OCI-M1 (cell line): Measurements from ENCODE around the gene CTTN.

Source experiments
- DNase-seq: peaks from one replicate; lab custom pipeline; 2025; lab: John Stamatoyannopoulos, UW

CTTN gene

DNA sequence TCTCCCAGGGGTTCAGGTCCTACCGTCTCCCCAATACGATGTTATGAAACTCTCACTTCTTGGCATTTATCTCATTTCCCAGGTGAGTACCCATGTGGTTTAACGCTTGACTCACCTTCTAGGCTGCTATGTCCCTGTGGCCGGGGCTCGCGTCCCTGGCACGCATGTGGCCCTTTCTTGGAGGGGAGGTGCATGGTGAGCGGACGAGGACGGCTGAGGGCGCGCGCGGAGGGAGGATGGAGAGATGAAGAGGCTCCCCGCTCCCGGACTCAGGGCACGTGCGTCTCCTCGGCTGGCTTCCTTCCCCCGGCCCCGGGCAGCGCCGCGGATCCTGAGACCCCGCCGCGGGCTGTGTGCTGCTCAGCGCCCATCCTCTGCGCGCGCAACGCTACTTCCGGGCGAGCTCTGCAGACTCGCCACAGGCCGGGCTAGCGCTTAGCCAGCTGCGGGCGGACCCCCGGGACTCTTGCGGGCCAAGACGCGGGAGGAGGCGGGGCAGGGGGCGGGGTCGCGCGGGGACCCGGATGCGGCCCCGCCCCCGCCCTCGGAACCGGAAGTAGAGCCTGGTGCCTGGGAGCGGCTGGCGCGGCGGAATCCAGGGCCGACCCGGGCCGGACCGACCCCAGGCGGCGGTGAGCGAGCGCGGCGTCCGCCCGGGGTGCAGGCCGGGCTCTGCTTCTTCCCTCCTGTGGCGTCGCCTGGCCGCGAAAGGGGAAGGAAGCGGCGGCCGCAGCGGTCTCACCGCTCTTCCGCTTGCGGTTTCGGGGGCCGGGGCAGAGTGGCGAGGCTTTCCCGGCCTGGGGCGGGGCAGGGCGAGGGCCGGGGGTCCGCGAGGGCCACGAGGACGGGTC, at the start of gene CTTN:
Gene CTTN, plus strand, starts transcription at position 547 of the 851 bp plus-strand sequence. CDS start 8,769 bp downstream, outside the sequence.
- DNase-seq = peak; percentile 98

DNA sequence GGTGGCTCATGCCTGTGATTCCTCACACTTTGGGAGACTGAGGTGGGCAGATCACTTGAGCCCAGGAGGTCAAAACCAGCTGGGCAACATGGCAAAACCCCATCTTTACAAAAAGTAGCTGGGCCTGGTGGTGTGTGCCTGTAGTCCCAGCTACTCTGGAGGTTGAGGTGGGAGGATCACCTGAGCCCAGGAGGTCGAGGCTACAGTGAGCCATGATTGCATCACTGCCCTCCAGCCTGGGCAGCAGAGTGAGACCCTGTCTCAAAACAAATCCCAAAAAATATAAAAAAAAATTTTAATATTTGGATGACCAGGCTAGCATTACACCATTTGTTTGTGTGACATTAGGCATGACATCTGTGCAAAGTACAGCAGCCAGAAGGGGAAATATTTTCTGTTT, 49.7 kb upstream of the CTTN start:
- no peak for DNase-seq

DNA sequence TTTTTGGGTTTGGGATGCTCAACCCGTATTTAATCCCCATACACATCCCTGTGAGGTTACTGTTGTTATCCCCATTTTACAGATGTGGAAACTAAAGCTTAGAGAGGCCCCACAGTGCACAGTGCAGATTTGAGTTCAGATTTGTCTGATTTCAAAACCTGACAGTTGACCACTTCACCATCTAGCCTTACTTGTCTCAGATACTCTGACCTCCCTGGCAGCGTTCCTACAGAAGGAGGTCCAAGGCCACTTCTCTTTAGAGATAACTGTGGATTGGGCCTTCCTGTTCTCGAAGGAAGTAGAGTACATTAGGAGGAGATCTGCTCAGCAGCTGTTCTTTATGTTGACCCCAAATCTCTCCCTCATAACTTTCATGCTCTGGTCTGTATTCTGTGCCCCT, 46.7 kb upstream of the CTTN start:
- DNase-seq = peak; percentile 71

DNA sequence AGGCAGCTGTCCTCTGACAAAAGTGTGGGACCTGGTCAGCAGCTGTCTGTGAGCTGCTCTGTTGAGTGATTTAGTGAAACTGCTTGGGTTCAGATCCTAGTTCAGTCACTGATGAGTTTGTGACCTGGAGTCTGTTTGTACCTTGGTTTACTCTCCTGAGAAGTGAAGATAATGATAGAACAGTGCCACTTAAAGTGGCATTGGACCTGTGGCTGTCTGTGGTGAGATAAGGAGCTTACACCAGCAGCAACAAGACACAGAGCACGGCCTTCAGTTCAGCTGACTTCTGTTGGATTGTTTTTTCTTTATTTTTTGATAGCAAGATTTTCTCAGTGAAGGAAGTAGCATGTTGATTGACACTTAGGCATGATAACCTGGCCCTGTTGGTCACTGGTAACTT, 46.2 kb upstream of the CTTN start:
- peak; percentile 81 for DNase-seq

DNA sequence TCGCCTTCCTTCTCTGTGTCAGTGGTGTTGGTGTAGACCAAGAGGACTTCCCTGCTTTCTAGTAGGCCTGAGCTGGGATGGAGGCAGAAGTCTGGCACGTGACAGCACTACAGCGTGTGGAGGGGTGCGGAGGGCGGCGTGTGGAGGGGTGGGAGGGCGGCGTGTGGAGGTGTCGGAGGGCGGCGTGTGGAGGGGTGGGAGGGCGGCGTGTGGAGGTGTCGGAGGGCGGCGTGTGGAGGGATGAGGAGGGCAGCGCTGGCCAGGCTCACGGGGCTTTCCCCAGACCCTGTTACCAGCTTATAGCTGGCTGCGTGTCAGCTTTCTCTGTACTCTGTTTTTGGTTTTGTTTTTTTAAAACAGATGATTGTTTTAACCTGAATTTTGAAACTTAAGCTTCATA, 45.7 kb upstream of the CTTN start:
- DNase-seq = no peak

DNA sequence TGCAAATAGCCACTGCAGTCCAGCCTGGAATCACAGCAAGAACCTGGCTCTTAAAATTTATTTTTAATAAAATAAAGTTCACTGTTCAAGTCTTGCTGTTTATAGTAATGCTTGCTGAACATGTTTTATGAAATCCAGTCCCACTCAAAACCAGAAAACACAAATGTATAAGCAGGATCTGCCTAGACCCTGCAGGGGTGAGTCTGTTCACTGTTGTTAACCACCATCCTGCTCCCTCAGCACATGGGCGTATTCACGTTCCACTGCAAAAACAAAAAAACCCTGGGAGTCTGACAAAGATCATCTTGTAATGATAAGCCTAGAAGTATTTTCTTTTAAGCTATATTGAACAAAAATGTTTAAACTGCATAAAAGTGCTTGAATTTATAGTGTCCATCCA, 45.0 kb upstream of the CTTN start:
- no peak for DNase-seq

DNA sequence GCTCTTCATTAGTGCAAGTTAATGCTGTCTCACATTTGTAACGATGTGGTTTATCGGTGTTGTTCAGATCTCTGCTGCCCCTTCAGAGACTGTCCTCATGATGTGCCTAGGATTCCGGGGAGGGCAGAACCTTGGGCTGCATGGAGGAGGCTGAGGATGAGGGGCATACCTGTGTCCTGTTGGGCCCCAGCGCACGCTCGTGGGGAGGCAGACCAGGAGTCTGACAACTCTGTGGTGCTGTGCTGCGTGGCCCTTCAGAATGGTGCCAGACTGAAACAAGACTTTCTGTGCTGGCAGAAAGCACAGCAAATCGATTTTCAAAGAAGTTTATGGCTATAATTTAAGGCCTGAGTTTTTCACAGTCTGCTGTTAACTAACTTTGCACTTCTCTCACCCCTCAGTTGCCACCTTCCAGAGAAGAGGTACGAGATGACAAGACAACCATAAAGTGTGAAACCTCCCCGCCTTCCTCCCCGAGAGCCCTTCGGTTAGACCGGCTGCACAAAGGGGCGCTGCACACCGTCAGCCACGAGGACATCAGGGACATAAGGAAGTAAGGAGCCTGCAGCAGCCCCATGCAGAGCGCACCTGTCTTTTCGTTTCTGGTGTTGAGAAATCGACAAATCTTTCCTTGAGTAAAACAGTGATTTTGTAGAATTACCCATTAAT, 44.3 kb upstream of the CTTN start:
- DNase-seq = no peak

DNA sequence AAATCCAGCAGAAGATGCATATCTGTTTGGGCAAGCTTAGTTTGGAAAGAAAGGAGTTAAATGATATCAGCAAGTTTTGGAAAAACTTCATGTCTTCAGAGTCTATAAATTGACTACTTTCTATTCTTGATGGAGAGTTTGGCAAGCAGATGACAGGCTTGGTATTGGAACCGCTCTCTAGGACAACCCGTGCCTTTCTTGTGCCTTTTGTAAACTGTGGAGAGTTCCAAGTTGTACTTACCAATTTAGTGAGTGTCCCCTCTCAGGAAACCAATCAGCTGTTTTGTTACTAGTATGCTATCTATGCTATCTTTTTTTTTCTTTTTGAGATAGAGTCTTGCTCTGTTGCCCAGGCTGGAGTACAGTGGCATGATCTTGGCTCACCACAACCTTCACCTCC, 43.7 kb upstream of the CTTN start:
- DNase-seq = no peak

DNA sequence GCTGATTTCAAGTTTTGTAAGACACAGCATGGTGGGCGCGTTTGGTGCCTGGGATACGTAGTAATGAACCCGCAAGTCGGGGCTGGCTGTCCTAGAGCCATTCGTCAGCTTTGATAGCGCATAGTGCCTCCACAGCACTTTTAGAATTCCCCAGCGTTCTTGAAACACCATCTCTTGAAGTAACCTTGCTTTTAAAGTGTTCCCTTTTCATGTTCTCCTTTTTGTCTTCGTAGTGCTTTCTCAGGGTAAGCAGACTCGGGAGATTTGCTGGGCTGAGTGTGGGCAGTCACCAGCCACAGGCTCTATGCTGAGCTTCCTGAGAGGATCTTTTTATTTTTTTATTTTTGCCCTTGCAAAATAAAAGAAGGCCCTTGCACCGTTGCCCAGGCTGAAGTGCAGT, 39.6 kb upstream of the CTTN start:
- no peak for DNase-seq

DNA sequence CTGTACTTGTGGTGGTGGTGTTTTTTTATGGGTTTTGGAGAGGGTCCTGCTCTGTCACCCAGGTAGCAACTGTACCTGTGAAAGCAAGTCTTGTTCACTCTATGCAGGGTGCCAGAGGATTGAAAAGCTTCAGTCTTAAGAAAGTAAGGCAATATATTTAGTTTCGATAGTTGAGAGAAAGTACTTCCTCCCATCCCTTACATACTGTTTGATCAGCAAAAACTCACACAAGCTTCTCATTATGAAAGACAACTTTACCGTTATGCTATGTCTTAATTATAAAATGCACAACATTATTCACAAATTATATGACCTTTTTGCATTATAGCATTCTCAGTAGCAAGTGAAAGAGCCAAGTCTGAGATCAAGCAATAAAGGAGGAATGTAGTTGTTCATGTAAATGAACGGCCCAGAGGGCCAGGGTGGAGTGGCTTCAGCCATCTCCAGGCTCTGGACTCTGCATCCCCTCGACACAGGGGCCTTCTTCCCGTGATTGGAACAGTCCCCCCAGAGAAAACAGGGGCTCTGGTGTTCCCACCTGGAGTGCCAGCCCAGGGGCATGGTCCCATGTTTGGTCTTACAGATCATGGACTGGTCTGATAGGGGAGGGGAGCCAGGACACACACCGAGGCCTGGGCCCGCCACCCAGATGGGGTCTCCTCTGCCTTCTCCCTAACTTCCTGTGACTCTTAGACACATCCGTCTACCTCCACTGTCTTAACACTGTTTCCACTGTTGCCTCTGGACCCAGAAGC, 38.7 kb upstream of the CTTN start:
- DNase-seq = no peak

DNA sequence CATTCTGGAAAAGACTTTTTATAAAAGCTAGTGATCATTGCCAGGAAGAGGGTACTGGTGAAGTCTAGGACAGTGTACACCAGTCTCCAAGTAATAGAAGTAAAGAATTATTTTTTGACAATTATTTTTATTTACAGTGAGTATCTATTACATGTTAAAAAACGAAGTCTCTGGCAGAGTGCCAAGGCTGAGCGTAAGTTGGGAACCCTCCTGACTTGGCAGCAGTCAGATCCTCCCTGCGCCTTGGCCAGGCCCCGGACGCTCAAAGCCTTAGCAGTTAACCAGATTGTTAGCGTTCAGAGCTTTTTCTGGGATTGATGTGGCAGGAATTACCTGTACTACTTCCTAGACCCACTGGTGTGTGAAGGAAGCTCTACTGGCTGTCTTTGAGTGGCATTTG, 38.1 kb upstream of the CTTN start:
- no peak for DNase-seq

DNA sequence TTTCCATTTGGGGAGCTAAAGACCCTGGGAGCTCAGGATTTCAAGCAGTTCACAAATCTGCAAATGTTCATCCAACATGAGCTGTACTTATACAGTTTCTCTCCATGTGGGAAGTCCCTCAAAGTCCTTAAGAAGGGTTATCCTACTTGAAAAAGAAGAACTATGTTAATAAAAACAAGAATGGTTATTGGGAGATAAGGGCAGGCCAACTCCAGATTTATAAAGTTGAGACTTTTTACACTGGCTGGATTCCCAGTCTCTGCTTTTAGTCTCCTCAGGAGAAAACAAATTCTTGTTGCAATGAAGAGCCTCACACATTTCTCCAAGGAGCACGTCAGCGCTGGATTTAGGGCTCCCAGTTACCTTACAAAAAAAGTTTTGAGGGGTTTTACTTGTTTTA, 34.2 kb upstream of the CTTN start:
- DNase-seq = no peak

DNA sequence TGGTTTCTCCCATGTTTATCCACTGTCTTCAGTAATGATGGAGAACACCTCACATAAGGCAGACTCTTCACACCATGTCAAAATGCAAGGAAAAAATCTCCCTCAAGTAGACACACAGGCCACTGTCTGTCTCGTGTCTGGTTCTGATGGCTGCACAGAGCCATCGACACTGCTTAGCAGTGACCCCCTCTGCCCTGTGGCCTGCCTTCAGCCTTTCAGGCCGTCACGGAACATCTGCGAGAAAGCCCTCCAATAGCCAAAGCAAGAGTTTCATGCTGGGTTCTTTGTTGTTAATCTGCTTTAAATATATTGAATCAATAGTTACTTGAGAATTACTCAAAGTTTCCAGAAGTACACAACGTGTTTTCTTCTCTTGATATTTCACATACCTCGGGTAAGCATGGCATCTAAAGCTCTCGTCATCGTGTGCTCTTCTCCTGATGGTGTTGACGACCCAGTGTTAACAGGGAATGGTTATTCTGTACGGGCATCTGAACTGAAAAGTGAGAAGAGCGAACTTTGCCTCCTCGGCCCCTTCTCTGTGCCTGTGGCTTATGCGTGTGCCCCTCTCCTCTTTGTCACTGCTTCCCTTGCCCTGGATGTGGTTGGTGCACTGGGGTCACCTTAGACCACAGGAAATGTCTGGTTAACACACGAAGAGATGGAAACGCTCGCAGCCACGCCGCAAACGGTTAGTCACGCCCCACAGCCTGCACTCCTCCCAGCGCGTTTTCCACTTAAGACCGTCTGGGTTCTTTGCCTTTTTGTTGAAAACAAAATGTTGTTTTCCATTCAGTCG, 33.4 kb upstream of the CTTN start:
- DNase-seq = no peak

DNA sequence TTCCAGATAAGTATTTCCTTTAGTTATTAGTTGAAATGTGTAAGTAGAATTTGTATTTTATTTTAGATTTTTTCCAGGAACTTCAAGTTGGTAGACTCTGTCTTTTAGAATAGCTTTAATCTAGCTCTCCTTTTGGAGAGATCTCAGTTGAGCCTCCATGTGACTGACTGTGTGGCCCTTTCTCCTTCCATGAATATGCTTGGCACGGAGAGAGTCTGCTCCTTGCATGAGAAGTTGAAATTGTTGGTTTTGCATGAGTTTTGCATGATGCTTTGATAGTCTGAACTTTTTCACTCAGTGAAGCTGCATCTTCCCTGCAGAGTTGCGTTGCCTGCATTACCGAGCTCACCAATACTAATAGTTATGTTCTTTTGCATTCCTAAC, 32.8 kb upstream of the CTTN start:
- DNase-seq = no peak

DNA sequence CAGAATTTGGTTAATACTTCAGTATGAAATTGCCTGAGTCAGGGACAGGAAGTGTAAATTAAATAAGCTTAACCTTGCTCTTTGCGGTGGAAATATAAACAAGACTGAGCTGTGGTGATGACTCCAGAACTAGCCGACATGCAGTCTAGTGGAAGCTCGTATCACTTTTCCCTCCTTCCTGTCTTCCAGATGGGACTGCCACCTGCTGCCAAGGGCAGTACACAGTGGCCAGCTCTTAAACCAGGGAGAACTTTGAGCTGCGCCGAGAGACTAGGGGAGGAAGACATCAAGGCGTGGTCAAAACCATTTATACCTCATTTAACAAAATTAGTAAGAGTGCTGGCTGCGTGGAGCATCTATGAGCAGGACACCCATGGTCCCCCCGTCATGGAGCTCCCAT, 31.3 kb upstream of the CTTN start:
- DNase-seq = no peak

DNA sequence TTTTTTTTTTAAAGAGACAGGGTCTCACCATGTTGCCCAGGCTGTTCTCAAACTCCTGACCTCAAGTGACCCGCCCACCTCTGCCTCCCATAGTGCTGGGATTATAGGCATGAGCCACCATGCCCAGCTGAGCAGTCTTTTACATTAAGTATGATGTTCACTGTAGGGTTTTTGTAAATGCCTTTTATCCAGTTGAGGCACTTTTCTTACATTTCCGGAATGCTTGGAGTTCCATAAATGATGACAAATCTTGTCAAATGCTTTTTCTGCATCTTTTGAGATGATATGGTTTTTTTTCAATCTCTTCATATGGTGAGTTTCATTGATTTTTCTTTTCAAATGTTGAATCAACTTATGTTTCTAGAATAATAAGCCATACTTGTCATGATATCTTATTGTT, 29.4 kb upstream of the CTTN start:
- DNase-seq = no peak

DNA sequence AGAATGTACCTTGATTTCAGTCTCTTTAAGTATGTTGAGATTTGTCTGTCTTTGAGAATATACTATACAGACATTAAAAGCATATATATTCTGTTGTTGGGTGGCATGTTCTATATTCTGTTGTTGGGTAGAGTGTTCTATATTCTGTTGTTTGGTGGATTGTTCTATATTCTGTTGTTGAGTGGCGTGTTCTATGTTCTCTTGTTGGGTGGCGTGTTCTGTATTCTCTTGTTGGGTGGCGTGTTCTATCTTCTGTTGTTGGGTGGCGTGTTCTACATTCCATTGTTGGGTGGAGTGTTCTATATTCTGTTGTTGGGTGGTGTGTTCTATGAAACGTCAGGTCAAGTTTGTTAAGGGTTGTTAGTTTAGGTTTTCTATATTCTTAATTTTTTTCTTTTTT, 27.1 kb upstream of the CTTN start:
- no peak for DNase-seq

DNA sequence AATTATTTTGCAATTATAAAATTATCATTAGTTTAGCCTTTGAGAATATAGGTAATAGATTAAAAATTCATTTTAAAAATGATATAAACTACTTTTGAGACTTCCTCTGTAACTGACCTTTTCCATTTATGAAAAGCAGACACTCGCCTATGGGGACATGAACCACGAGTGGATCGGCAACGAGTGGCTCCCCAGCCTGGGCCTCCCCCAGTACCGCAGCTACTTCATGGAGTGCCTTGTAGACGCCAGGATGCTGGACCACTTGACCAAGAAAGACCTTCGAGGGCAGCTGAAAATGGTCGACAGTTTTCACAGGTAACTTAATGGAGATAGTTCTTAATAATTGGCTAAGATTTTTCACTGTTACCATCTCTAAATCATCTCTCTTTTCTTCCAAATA, 26.3 kb upstream of the CTTN start:
- DNase-seq = no peak

DNA sequence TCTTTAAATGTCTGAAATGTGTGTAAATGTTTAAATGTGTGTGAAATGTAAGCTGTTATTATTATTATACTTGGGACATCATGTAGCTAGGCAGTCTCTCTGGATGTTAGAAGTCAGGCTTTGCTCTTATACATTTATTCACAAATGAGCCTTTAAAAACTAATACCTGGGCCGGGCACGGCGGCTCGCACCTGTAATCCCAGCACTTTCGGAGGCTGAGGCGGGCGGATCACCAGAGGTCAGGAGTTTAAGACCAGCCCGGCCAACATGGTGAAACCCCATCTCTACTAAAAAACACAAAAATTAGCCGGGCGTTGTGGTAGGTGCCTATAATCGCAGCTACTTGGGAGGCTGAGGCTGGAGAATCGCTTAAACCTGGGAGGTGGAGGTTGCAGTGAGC, 21.7 kb upstream of the CTTN start:
- DNase-seq = no peak

DNA sequence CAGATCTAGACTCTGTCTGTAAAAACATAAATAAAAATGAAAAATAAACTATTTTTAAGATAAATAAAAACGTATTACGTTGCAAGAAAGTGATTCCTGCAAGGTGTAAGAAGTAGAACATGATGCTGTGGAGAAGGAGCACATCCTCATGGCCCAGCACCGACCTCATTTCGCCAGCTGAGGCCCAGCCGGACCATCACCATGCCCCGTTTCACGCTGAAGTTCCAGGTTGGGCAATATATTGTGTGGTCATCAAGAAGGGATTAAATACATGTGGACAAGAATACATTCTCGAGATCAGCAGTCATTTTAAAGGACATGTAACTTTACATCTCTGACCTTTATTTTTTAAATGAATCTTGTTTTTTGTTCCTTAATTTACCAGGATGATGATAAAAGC, 20.7 kb upstream of the CTTN start:
- DNase-seq = no peak

DNA sequence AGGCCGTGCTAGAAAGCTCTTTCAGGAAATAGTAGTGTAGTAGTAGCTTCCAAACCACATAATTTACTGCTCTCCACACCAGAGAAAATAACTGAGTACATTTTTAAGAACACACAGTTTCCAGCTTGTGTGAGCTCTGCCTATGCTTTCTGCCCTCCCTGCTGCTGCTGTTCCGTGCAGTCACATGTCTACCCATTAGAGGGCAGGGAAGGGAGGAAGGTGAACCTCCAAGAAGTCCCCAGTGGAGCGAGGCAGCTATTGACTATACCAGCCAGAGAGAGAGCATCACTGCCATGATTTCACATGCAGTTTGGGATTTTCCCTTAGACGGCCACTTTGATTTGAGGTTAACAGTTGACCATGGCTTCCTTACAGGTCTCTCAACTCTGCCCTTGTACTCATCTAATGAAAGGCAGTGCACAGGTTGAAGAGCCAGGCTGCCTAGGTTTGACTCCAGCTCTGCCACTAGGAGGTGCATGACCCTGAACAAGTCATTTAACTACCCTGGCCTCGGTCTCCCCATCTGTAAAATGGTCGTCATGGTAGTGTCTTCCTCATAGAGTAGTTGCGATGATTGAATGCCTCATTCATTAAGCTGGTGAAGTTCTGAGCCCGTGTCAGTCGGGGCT, 19.7 kb upstream of the CTTN start:
- no peak for DNase-seq

DNA sequence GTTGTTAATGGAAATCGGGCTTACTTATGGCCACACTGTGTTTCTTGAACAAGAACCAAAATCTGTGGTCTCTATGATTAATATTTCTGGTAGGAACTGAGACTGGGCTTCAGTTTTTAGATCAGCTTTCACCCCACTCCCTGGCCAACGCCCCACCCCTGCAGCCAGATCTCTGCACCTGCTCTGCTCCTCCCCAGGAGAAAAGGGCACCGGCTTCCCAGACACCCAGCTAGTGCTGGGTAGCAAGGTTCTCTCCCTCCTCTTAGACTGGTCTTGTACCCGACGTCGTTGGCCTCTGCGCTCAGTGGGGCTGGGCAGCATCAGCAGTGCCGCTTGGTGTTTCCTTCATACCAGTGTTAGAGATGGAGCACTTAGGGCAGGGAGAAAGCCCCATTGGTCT, 17.0 kb upstream of the CTTN start:
- DNase-seq = no peak
